SK-N-SH treated with all-trans-retinoic acid at 6 μM for 48 hours (cell line): ENCODE measurements around the gene OR8A1.

Experiments used
- CSDC2 ChIP-seq: fragments of 250-450 bp; sonication (Bioruptor Pico); IDR thresholded peaks from 2 replicates; pipeline ENCODE4 v1.5.0; 2020; ENCODE audit warnings: mild to moderate bottlenecking, moderate library complexity
- RARB ChIP-seq: fragments of 250-450 bp; sonication (Bioruptor Pico); IDR thresholded peaks from 2 replicates; pipeline ENCODE4 v1.8.0; 2021; ENCODE audit warnings: mild to moderate bottlenecking, moderate library complexity
- SNAI2 ChIP-seq: fragments of 250-450 bp; sonication (Bioruptor Pico); IDR thresholded peaks from 2 replicates; pipeline ENCODE4 v1.5.0; 2020; ENCODE audit warnings: mild to moderate bottlenecking, moderate library complexity
- ZNF565 ChIP-seq: fragments of 450-650 bp; formaldehyde crosslinking; conservative IDR thresholded peaks from 2 replicates; pipeline ENCODE4 v1.5.0; 2020; ENCODE audit warnings: low read depth, mild to moderate bottlenecking, moderate library complexity
- TF ChIP-seq, protein P1 (sequence below): fragments of 250-450 bp; sonication (Bioruptor Pico); IDR thresholded peaks from 2 replicates; pipeline ENCODE4 v1.5.1; 2020; ENCODE audit warnings: low read depth, mild to moderate bottlenecking, moderate library complexity

DNA sequence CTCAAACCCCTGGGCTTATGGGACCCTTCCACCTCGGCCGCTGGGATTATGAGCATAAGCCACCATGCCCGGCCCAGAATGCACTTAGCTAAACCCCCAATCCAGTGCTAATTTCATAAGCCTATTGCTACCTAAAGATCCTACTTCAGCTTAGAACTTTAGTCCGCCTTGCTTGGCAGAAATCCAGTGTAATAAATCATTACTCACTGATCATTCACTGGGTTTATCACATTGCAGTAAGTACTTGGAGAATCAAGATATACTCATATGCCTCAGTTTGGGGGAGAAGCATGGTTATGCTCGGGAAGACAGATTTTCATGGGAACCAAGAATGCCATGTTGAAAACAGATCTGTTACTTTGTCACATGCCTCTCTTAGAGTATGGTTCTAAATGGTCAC lies 49.1 kb downstream of the OR8A1 start:
- TF ChIP-seq CSDC2 (CRISPR knock-in tag) (no peak), ZNF565 (CRISPR knock-in tag) (no peak), RARB (CRISPR knock-in tag) (no peak), SNAI2 (CRISPR knock-in tag) (no peak)
- TF ChIP-seq, protein P1, sequence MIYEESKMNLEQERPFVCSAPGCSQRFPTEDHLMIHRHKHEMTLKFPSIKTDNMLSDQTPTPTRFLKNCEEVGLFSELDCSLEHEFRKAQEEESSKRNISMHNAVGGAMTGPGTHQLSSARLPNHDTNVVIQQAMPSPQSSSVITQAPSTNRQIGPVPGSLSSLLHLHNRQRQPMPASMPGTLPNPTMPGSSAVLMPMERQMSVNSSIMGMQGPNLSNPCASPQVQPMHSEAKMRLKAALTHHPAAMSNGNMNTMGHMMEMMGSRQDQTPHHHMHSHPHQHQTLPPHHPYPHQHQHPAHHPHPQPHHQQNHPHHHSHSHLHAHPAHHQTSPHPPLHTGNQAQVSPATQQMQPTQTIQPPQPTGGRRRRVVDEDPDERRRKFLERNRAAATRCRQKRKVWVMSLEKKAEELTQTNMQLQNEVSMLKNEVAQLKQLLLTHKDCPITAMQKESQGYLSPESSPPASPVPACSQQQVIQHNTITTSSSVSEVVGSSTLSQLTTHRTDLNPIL, result no peak
